Testis (tissue), 3 donors: ENCODE results near the gene GNA15. TPM values are rescaled to one million over a fixed set of nuclear protein-coding genes. Genes with fewer than 3 reads are reported as not detected.

Source experiments
- DNase-seq: peaks from one replicate; pipeline ENCODE4 v3.0.0-alpha.2; 2019
- H3K27ac ChIP-seq, 2 donors: fragments of 200-600 bp; sonication (generic); one replicate each; pipeline ENCODE4 v1.5.1; 2019
- H3K27me3 ChIP-seq: fragments of 200-600 bp; sonication (generic); one replicate; pipeline ENCODE4 v1.5.1; 2019
- H3K36me3 ChIP-seq: fragments of 200-600 bp; sonication (generic); one replicate; pipeline ENCODE4 v1.5.1; 2017; ENCODE audit warnings: low read depth; ENCODE audit errors: missing control alignments
- H3K4me1 ChIP-seq: fragments of 200-600 bp; sonication (generic); one replicate; pipeline ENCODE4 v1.5.1; 2019
- H3K4me3 ChIP-seq, 2 donors: fragments of 200-600 bp; sonication (generic); one replicate each; pipeline ENCODE4 v1.5.1; 2017 to 2019
- H3K9me3 ChIP-seq: fragments of 200-600 bp; sonication (generic); one replicate; pipeline ENCODE4 v1.5.1; 2017
- CTCF ChIP-seq, 3 experiments: fragments of 450-650 bp in 2 of 3; fragments of 200-600 bp in 1 of 3; sonication (generic) in 1 of 3; IDR thresholded peaks; one replicate each; pipeline ENCODE4 v1.5.1; 2016 to 2019; ENCODE audit warnings: antibody characterized with exemption in 3 of 3, mild to moderate bottlenecking in 2 of 3, moderate library complexity in 1 of 3
- POLR2A ChIP-seq: fragments of 450-650 bp; IDR thresholded peaks from one replicate; pipeline ENCODE4 v1.6.1; 2017; ENCODE audit warnings: antibody characterized with exemption, mild to moderate bottlenecking, moderate library complexity
- WGBS, 2 donors: methylation state at CpG; one replicate each; pipeline ENCODE4 v1.1.5; 2018; 5-methylcytosine and 5-hydroxymethylcytosine counted together
- intact Hi-C: fragments of 100-400 bp; cut with DNase I; formaldehyde crosslinking; loops from one replicate; pipeline ENCODE4 v1.15.1; 2023; ENCODE audit warnings: low total_unique reads
- polyA plus RNA-seq: library from polyadenylated mRNA; stranded (reverse); fragments of 350-450 nt; fragmentation: Illumina TruSeq; extraction: RNeasy Lipid Tissue Mini Kit (QIAGEN cat#74804); gene quantifications from one replicate; pipeline ENCODE4 v1.2.3, GENCODE V29; 2014; ENCODE audit warnings: low read depth, low replicate concordance; ENCODE audit not compliant: insufficient read depth
- total RNA-seq, 2 donors: library from RNA; depleted of rRNA; stranded (reverse); fragments of >200 nt; gene quantifications; one replicate each; pipeline ENCODE4 v1.2.3, GENCODE V29; 2016

The GNA15 gene
- total and polyA plus RNA-seq, 3 donors from 2014 or later, result 2.5 to 4.0 (median 3.6) TPM

DNA sequence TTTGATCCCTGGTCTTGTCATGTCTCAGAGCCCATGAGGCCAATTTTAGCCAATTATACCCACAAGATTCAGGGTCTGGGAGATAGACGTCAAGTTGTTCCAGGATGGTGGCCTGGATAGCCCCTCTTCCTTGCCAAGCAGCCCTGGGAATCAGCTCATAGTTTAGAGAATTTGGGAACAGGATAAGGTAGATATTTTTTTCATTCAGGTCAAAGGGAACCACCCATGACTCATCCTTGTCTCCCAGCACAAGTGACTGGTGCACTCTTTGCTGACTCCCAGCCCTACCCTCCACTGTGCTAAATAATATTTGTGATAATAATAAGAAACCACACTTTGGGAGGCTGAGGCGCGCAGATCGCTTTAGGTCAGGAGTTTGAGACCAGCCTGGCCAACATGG, 25.6 kb downstream of the GNA15 start:
- no peak overlapping the region for H3K4me3 ChIP-seq
- peaks cover 4% of the 10 kb centered on the region for H3K4me1 ChIP-seq
- H3K36me3 ChIP-seq, result no peaks in the 10 kb centered on the region
- no peak for DNase-seq
- intact Hi-C loops, result loop anchor here (10.0 kb wide), 1 partner anchor 87 kb away; no protein-coding TSS in a partner anchor
- TF ChIP-seq CTCF (IDR thresholded peaks at IDR 0.05) (no peak), POLR2A (no peak)
- WGBS, 2 donors, result 90 to 96% methylated on average over 4 of the region's 4 CpGs
- no peak overlapping the region for H3K27ac ChIP-seq
- no peaks in the 10 kb centered on the region for H3K9me3 ChIP-seq
- no peaks in the 10 kb centered on the region for H3K27me3 ChIP-seq

DNA sequence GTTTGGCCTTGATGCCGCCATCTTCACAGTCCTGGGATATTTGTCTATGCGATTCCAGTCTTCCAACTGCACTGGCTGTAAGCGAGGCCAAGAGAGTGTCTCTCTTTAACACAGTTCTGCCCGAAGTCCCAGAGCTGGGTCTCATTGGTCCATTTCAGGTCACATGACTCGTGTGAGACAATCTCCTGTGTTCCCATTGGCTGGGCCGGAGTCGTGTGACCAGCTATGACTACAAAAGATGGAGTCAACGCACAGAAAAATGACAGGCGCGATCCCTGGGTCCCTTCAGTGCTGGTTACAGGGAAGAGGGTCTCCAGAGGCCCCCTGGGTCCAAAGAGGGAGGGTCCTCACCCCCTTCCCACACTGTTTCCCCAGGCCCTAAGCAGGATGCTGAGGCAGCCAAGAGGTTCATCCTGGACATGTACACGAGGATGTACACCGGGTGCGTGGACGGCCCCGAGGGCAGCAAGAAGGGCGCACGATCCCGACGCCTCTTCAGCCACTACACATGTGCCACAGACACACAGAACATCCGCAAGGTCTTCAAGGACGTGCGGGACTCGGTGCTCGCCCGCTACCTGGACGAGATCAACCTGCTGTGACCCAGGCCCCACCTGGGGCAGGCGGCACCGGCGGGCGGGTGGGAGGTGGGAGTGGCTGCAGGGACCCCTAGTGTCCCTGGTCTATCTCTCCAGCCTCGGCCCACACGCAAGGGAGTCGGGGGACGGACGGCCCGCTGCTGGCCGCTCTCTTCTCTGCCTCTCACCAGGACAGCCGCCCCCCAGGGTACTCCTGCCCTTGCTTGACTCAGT, 26.8 kb downstream of the GNA15 start:
- peak overlapping the region; percentile 30 to 36 for H3K4me3 ChIP-seq
- WGBS, 2 donors, result 52 to 58% methylated on average over 19 to 38 of the region's 38 CpGs
- H3K4me1 ChIP-seq, result peaks cover 4% of the 10 kb centered on the region
- H3K9me3 ChIP-seq, result no peaks in the 10 kb centered on the region
- intact Hi-C loops, result loop anchor here (10.0 kb wide), 1 partner anchor 88 kb away; no protein-coding TSS in a partner anchor
- no peaks in the 10 kb centered on the region for H3K27me3 ChIP-seq
- H3K36me3 ChIP-seq, result no peaks in the 10 kb centered on the region
- TF ChIP-seq POLR2A, result no peak
- TF ChIP-seq CTCF (IDR thresholded peaks at IDR 0.05), result no peak
- peak; percentile 84 for DNase-seq
- H3K27ac ChIP-seq, result no peak overlapping the region

GRCh38 chr19:3163230-3163886, 27.5 kb downstream of the GNA15 start:
- H3K4me3 ChIP-seq, result peak overlapping the region; percentile 30 to 36
- no peak overlapping the region for H3K27ac ChIP-seq
- H3K9me3 ChIP-seq, result no peaks in the 10 kb centered on the region
- peak; percentile 66 for DNase-seq
- peaks cover 4% of the 10 kb centered on the region for H3K4me1 ChIP-seq
- H3K27me3 ChIP-seq, result no peaks in the 10 kb centered on the region
- H3K36me3 ChIP-seq, result no peaks in the 10 kb centered on the region
- 7 to 18% methylated on average over 10 to 27 of the region's 27 CpGs for WGBS, 2 donors
- intact Hi-C loops, result loop anchor here (10.0 kb wide), 1 partner anchor 89 kb away; no protein-coding TSS in a partner anchor
- TF ChIP-seq POLR2A (no peak), CTCF (IDR thresholded peaks at IDR 0.05) (peak; percentile 70 to 84 (median 81))

DNA sequence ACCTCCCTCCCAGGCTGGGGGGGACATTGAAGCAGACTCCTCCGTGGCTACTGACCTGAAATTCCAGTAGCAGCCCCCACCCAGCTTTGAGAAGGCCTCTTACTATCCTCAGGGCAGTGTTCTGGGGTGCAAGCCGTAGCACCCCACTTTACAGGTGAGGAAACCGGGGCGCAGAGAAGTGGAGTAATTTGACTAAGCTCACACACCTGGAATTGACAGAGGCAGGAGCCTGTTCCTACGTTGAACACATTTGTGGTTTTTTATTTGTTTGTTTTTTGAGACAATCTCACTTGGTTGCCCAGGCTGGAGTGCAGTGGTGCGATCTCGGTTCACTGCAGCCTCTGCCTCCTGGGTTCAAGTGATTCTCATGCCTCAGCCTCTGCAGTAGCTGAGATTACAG, 28.1 kb downstream of the GNA15 start:
- H3K27ac ChIP-seq, result no peak overlapping the region
- intact Hi-C loops, result loop anchor here (10.0 kb wide), 1 partner anchor 89 kb away; no protein-coding TSS in a partner anchor
- DNase-seq, result no peak
- H3K27me3 ChIP-seq, result no peaks in the 10 kb centered on the region
- H3K36me3 ChIP-seq, result no peaks in the 10 kb centered on the region
- TF ChIP-seq CTCF (IDR thresholded peaks at IDR 0.05), result no peak
- no peak for TF ChIP-seq POLR2A
- H3K4me3 ChIP-seq, result no peak overlapping the region
- no peaks in the 10 kb centered on the region for H3K9me3 ChIP-seq
- WGBS, 2 donors, result 48 to 63% methylated on average over 5 to 7 of the region's 7 CpGs
- peaks cover 4% of the 10 kb centered on the region for H3K4me1 ChIP-seq
